ENCODE data around the gene MICALL1. TPM values are rescaled to one million over a fixed set of nuclear protein-coding genes. Genes with fewer than 3 reads are reported as not detected.

MICALL1 gene
- total and polyA plus RNA-seq, 2 donors from 2014 or later = 9.6 to 30.9 TPM

- no peak for TF ChIP-seq CTCF (IDR thresholded peaks at IDR 0.05; ENCODE audit: borderline replicate concordance, extremely low read depth, insufficient read depth)
- no peak overlapping the region for H3K4me3 ChIP-seq (ENCODE audit: low read length in 3 of 3)
- intact Hi-C loops (cut with DNase I) = no loop called here
- H3K4me1 ChIP-seq (ENCODE audit: control insufficient read depth in 2 of 3, insufficient read depth in 2 of 3, low read depth in 1 of 3, low read length in 3 of 3) = no peaks in the 10 kb centered on the region
- no peak overlapping the region for H3K9ac ChIP-seq (ENCODE audit: low read length in 3 of 3)
- FAIRE-seq (no peak), DNase-seq (peak in 1 of 5 donors; percentile 12)
- no peaks in the 10 kb centered on the region for H3K9me3 ChIP-seq (ENCODE audit: control insufficient read depth in 2 of 3, insufficient read depth in 1 of 3, low read length in 3 of 3)
- no peaks in the 10 kb centered on the region for H3K27me3 ChIP-seq (ENCODE audit: control insufficient read depth, insufficient read depth, low read length)
- no peak overlapping the region for H3K27ac ChIP-seq (ENCODE audit: low read depth in 2 of 2, low read length in 2 of 2)
- H3K36me3 ChIP-seq (ENCODE audit: control insufficient read depth in 2 of 3, insufficient read depth in 3 of 3, low read length in 3 of 3) = peaks cover 10 to 36% (median 20%) of the 10 kb centered on the region in 3 donors
Measured at GRCh38 chr22:37880668-37881440, 25.2 kb upstream of the MICALL1 start.

GRCh38 chr22:37884420-37884819 is 21.7 kb upstream of the MICALL1 start:
- no peaks in the 10 kb centered on the region for H3K4me1 ChIP-seq (ENCODE audit: control insufficient read depth in 2 of 3, insufficient read depth in 2 of 3, low read depth in 1 of 3, low read length in 3 of 3)

GRCh38 chr22:37887584-37888378 is 18.3 kb upstream of the MICALL1 start:
- FAIRE-seq = no peak
- peak in 1 of 5 donors; percentile 76 for DNase-seq

More at GRCh38 chr22:37884420-37884819, 21.7 kb upstream of the MICALL1 start:
- Histone ChIP-seq H3K9ac (ENCODE audit: low read length in 3 of 3) (no peak overlapping the region), H3K27me3 (ENCODE audit: control insufficient read depth, insufficient read depth, low read length) (no peaks in the 10 kb centered on the region), H3K36me3 (ENCODE audit: control insufficient read depth in 2 of 3, insufficient read depth in 3 of 3, low read length in 3 of 3) (peaks cover 4 to 22% (median 15%) of the 10 kb centered on the region in 3 donors), H3K27ac (ENCODE audit: low read depth in 2 of 2, low read length in 2 of 2) (no peak overlapping the region), H3K4me3 (ENCODE audit: low read length in 3 of 3) (no peak overlapping the region), H3K9me3 (ENCODE audit: control insufficient read depth in 2 of 3, insufficient read depth in 1 of 3, low read length in 3 of 3) (no peaks in the 10 kb centered on the region)
- intact Hi-C loops (cut with DNase I) = no loop called here
- FAIRE-seq (no peak), DNase-seq (peak in 2 of 5 donors; percentile 67 to 91)
- TF ChIP-seq CTCF (IDR thresholded peaks at IDR 0.05; ENCODE audit: borderline replicate concordance, extremely low read depth, insufficient read depth) = no peak

More at GRCh38 chr22:37887584-37888378, 18.3 kb upstream of the MICALL1 start:
- TF ChIP-seq CTCF (IDR thresholded peaks at IDR 0.05; ENCODE audit: borderline replicate concordance, extremely low read depth, insufficient read depth) = peak; percentile 26
- H3K9ac ChIP-seq (ENCODE audit: low read length in 3 of 3) = no peak overlapping the region
- no peaks in the 10 kb centered on the region for H3K27me3 ChIP-seq (ENCODE audit: control insufficient read depth, insufficient read depth, low read length)
- H3K27ac ChIP-seq (ENCODE audit: low read depth in 2 of 2, low read length in 2 of 2) = no peak overlapping the region
- peaks cover 0 to 8% (median 0%) of the 10 kb centered on the region in 3 donors for H3K4me1 ChIP-seq (ENCODE audit: control insufficient read depth in 2 of 3, insufficient read depth in 2 of 3, low read depth in 1 of 3, low read length in 3 of 3)
- peaks cover 7 to 23% (median 14%) of the 10 kb centered on the region in 3 donors for H3K36me3 ChIP-seq (ENCODE audit: control insufficient read depth in 2 of 3, insufficient read depth in 3 of 3, low read length in 3 of 3)
- no peaks in the 10 kb centered on the region for H3K9me3 ChIP-seq (ENCODE audit: control insufficient read depth in 2 of 3, insufficient read depth in 1 of 3, low read length in 3 of 3)
- no peak overlapping the region for H3K4me3 ChIP-seq (ENCODE audit: low read length in 3 of 3)
- intact Hi-C loops (cut with DNase I) = no loop called here

Data from kidney (tissue), 14 donors.